Stimulated activated CD8-positive, alpha-beta memory T cell treated with anti-CD3 and anti-CD28 coated beads, Interleukin-15, amount 100 ng/mL, for 4 hours (primary cell): ENCODE results near the gene APBA2.

ENCODE experiments used
- DNase-seq, 2 donors: peaks; one replicate each; pipeline ENCODE4 v3.0.0-alpha.2; 2020; ENCODE audit warnings: low read depth in 2 of 2

APBA2 gene

GRCh38 chr15:29086001-29086400, 200.2 kb downstream of the APBA2 start:
- no peak for DNase-seq

DNA sequence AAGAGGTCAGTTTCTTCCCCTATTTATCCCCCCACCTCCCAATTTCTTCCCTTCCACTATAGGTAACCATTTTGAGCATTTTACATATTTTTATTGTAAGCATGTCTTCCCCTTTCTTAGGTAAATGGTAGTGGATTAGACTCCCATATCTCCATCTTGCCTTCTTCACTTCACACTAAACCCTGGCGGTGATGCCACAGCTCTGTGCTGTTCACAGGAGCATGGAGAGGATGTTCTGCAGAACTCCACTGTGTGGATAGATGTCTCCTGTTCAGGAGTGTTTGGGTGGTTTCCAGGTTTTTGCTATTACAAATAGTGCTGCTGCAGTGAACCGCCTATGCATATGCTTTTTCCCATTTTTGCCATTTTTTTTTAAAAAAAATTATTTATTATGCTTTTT, 201.1 kb downstream of the APBA2 start:
- DNase-seq = no peak

DNA sequence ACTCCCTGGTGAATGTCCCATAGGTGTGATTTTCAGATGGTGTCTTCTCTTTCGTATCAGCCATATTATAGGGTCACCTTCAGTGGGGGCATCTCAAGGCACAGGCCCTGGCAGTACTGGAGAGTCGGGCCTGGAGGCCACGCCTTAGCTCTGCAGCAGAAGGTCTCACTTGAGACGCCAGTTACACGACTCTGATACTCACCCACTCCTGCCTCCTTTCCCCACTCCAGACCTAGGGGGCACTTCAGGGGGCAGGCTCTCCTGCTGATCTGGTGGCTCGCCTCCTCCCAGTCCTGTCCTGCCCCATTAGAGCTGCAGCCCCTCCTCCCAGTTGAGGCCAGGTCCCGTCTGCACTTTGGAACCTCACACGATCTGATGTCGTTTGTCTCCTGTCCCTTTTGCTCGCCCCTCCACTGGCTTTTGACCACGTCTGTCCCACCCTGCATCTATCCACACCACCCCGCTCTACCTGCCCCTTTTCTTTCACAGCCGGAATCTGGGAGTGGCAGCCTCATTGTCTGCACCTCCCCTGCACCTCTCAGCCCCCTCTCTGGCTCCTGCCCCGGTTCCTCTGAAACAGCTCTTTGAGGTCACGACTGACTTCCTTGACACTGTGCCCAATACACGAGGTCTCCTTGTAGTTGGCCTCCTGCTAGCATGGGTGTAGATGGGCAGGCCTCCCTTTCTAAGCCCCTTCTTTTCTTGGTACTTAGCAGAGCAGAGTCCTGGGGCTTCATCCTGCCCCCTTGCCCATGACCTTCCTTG, 201.9 kb downstream of the APBA2 start:
- DNase-seq = no peak

GRCh38 chr15:29088666-29089065, 202.9 kb downstream of the APBA2 start:
- no peak for DNase-seq

DNA sequence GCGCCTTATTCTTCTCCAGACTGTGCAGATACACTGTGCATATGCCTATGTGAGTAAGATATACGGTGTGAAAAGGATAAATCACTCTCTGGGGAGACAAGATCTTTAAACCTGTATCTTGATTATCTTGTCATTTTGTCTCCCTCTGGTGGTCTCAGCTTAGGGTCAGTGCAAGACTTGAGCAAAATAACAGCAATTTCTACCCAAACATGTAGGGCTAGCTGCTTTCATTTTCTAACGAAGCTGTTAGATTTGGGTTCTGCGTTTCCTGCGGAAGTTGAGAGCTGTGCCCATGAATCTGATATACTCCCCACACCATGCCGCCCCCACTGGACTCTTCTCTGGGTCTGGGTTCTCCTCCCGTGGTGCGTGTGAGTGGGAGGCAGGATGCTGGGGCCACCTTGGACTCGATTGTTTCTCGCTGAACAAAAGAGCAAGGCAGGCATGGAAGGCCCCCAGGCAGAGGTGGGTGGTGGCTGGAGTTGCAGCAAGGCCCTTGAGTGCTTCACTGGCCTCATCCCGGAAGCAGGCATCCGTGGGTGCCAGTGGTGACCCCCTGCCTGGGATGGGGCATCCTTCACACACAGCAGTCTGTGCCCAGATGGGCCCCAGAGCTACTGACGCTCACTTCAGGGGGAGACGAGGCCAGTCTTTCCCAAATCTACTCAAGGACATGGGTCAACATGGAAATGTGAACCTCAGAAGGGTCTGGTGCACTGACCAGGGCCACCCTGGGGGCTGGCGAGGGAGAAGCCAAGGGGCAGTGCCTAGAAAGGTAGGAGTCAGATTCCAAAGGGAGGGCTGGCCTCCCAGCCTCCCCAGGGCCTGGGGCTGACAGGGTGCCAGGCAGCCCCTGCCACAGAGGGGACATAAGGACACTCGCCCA, 204.2 kb downstream of the APBA2 start:
- no peak for DNase-seq

GRCh38 chr15:29090617-29091466, 205.1 kb downstream of the APBA2 start:
- DNase-seq = no peak

- no peak for DNase-seq
These were observed 205.9 kb downstream of the APBA2 start for GRCh38 chr15:29091666-29092065.

GRCh38 chr15:29092376-29093064, 206.7 kb downstream of the APBA2 start:
- no peak for DNase-seq

DNA sequence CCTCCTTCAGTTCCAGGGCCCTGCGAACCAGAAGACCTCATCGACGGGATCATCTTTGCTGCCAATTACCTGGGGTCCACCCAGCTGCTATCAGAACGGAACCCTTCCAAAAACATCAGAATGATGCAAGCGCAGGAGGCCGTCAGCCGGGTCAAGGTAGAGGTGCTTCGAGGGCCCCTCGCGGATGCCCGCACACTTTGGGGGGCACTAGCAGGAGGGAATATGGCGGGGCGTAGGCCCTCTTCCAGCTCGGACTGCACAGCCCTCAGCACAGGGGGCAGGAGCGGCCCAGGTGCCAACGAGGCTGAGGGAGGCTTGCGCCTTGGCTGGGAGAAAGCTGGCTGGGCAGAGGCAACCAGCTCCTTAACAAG, 207.3 kb downstream of the APBA2 start:
- no peak for DNase-seq

GRCh38 chr15:29093696-29094343, 208.0 kb downstream of the APBA2 start:
- DNase-seq = no peak

GRCh38 chr15:29094711-29095110, 208.9 kb downstream of the APBA2 start:
- no peak for DNase-seq

DNA sequence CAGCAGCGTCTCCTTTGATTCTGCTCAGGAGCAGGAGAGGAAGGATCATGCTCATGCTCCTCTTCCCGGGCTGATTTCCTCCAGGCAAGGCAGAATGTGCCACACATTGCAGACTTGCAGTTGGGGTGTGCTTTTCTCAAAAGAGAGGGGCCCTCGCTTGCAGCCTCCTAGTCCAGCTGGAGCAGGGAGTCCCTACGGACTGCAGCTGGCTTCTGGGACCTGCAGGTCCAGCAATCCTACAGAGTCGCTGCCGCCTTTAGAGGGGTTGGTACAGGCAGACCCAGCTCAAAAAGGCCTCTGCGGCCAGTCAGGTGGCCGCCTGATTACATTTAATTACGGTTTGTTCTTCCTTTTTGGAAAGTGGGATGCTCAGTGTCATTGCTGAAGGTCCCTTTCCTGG, 210.0 kb downstream of the APBA2 start:
- no peak for DNase-seq

DNA sequence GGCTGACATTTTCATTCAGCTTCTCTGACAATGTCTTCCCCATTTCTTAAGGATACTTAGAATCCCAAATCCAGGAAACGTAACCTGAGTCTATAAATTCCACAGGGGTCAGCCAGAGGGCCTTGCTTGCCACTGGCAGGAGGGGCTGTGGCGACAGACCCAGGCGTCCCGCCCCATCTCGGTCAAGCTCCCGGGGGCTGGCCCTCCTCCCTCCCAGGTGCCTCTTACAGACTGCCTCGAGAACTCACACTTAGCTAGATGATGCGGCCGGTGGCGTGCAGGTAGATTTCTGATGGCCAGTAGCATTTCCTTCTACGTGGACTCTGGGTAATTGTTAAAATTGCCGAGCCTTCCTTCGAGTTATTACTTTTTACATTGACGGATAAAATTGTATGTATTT, 211.4 kb downstream of the APBA2 start:
- DNase-seq = no peak

- no peak for DNase-seq
These were observed 212.2 kb downstream of the APBA2 start for GRCh38 chr15:29097971-29098370.

DNA sequence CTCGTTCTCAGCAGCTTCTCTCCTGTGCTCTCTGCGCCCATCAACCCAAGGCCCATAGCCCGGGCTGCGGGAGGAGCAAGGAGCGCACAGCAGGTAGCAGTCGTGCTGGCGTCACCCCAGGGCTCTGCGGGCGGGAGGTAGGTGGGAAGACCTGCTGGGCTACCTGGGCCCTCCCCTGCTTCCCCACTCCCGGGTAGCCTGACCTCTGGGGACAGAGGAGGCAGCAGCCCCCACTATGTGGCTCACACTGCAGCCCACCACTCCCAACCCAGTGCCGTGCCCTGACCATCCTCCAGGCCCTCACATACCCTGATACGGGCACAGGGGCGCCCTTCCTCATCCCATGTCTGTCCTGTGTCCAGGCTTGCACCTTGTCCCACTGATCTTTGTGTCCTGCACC, 212.9 kb downstream of the APBA2 start:
- DNase-seq = no peak

DNA sequence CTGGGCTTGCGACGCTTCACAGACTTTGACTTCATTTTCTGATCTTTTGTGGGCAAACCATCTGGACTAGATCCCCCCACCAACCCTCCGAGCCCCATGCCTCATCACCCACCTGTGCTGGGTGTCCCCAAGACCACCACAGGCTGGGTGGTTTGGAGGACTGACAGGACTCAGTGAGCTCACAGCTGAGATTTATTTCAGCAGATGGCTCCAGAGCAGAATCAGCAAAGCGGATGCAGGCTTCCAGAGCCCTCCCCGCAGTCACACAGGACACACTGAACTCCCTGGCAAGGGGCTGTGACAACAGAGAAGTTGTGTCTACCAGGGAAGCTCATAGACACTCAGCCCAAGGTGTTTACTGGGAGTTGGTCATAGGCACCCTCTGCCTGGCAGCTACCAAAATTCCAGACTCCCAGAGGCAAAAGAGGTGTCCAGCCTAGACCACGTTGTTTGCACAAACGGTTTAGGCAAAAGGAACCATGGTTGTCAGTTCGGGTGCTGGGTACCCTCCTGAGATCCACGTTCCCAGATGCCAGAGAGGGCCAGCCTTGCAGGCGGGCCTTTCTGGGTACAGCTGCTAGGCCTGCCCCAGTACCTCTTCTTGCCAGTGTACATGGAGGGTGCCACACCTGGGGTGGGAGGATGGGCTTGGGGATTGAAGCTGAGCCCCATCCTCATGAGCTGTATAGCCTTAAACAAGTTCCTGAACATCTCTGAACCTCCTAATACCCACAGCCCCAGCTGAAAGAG, 213.5 kb downstream of the APBA2 start:
- DNase-seq = no peak

DNA sequence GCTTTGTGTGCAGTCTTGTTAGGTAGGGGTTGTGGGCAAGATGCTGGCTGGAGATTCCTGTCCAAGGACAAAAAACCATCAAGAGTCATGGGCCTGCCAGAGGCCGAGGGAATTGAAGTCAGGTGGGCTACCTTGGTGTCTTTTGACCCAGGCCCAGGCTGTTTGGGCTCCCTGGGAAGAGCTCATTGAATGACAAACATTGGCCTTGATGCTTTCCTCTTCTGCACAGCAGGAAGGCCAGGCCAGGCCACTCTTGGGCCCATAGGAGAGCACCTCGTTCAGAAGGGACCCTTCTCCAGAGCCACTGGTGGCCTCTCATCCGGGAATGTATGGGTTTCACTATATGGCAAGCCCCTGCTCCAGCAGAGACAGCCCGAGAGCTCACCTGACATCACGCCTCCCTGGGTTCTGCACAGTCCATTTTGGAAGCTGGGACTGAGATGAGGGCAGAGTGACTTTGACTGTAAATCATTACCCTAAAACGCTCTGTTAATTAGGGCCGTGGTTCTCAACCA, 214.8 kb downstream of the APBA2 start:
- DNase-seq = no peak

DNA sequence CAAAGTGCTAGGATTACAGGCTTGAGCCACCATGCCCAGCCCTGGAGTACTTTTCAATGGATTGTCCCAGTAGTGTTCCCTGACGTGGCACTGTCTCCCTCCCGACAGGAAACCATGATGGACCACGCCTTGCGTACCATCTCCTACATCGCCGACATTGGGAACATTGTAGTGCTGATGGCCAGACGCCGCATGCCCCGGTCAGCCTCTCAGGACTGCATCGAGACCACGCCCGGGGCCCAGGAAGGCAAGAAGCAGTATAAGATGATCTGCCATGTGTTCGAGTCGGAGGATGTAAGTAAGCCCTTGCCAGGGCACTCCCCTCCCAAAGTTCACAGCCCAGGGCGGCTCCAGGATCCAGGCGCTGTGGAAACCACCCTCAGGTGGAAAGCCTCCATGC, 215.7 kb downstream of the APBA2 start:
- DNase-seq = no peak

DNA sequence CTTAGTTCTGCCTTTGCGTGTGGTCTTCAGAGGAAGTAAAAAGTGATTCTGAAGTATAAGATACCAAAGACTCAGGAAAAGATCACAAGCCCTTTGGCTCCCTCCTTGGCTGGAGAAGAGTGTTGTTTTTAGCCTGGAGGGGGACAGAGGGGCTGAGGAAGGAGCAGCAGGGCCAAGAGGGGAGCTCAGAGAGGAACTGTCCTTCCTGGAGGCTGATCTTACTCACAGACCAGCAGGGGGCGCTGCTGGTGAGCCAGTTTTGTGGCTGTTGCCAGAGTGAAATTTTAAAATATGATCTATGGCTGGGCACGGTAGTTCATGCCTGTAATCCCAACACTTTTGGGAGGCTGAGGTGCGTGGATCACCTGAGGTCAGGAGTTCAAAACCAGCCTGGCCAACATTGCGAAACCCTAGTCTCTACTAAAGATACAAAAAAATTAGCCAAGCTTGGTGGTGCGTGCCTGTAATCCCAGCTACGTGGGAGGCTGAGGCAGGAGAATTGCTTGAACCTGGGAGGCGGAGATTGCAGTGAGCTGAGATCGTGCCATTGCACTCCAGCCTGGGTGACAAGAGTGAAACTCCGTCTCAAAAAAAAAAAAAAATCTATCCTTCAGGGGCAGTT, 216.5 kb downstream of the APBA2 start:
- DNase-seq = peak in 1 of 2 donors; percentile 26
